ENCODE data around the gene ADGRL1.

Gene ADGRL1

GRCh38 chr19:14107581-14108461 is 98.1 kb downstream of the ADGRL1 start:
- DNase-seq, result no peak

DNA sequence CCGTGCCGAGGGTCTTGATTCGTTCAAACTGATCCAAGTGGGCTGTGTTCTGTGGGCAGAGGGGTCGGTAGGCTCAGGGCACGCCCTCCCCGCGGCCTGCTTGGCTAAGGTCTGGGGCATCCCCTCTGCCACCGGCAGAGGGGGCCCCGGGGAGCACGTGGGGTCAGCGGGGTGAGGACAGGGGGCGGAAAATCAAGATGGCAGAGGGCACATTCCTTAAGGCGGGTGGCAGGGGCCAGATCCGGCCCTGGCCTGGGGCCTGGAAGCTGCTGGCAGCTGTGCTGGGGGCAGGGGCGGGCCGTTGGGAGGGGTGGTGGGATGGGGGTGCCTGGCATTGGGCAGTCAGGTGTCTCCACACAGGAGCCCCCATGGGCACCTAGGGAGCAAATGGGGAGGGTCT is 99.1 kb downstream of the ADGRL1 start:
- no peak for DNase-seq

GRCh38 chr19:14105680-14106079 is 100.3 kb downstream of the ADGRL1 start:
- DNase-seq, result no peak

DNA sequence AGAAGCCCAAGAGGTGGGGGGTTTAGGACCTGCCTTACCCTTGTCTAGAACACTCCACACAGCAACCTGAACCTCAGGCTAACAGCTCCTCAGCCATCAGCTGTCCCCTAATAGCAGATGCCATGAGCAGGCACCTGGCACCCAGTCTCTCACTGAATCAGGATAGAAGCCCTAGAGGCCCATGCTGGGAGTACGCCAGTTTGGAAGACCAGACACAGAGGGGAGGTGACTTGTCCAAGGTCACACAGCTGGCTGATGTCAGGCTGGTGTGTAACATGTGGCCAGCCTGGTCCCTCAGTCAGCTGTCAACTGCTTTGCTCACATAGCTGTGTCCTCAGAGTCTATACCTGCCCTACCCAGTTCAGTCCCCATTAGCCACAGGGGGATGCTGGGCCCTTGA is 102.7 kb downstream of the ADGRL1 start:
- no peak for DNase-seq

- no peak for DNase-seq
Observed at GRCh38 chr19:14102756-14103155, 103.2 kb downstream of the ADGRL1 start.

DNA sequence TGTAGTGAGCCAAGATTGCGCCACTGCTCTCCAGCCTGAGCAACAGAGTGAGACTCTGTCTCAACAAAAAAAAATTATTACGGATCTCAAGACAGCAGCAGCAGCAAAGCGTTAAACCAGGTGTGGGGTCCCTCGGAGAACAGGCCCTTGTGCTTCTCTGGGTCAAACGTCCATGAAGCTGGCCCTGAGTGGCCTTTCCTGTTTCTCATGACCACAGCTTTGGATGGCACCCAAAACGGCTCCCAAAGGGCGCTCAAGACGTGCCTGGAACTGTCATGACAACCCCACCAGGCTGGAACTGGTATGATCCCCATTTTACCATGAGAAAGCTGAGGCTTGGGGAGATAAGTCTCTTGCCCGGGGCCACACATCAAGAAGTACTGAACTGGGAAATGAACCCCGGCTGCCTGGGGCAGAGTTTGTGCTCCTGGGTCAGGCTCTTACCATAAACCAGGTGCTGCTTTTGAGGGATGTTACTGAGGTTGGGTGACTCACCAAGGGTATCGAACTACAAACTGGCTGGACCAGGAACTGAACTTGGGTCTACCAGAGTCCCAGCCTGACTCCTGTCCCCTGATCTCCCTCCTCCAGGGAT is 103.8 kb downstream of the ADGRL1 start:
- DNase-seq, result no peak

GRCh38 chr19:14101003-14101545 is 104.9 kb downstream of the ADGRL1 start:
- DNase-seq, result no peak

Data from activated naive CD4-positive, alpha-beta T cell treated with anti-CD3 and anti-CD28 coated beads, Interleukin-2, amount 50 U/mL, for 16 hours (primary cell).